Osteoblast (primary cell): Measurements from ENCODE around the gene PUS1. TPM values are rescaled to one million over a fixed set of nuclear protein-coding genes. Genes with fewer than 3 reads are reported as not detected.

Source experiments
- DNase-seq: peaks from one replicate; pipeline ENCODE4 v3.0.0; 2011; ENCODE audit warnings: low spot score, mixed read lengths; ENCODE audit not compliant: insufficient read length; ENCODE audit errors: missing footprints
- H2AFZ ChIP-seq: 2 replicates; pipeline ENCODE4 v1.6.0; 2011; ENCODE audit warnings: mild to moderate bottlenecking, low read length
- H3K27ac ChIP-seq: 2 replicates; pipeline ENCODE4 v1.5.1; 2011; ENCODE audit warnings: mild to moderate bottlenecking, low read depth, low read length, moderate library complexity
- H3K27me3 ChIP-seq: 2 replicates; pipeline ENCODE4 v1.6.0; 2012; ENCODE audit warnings: mild to moderate bottlenecking, control low read depth, inconsistent platforms, low read length, moderate library complexity; ENCODE audit not compliant: insufficient read depth
- H3K36me3 ChIP-seq: 2 replicates; pipeline ENCODE4 v1.5.1; 2011; ENCODE audit warnings: mild to moderate bottlenecking, low read length, control low read depth, moderate library complexity; ENCODE audit not compliant: insufficient read depth
- H3K4me1 ChIP-seq: 2 replicates; pipeline ENCODE4 v1.5.1; 2011; ENCODE audit warnings: mild to moderate bottlenecking, low read length, control low read depth, moderate library complexity; ENCODE audit not compliant: insufficient read depth
- H3K4me2 ChIP-seq: 2 replicates; pipeline ENCODE4 v1.6.0; 2011; ENCODE audit warnings: mild to moderate bottlenecking, low read length; ENCODE audit not compliant: insufficient read depth
- H3K4me3 ChIP-seq: fragments of 200-600 bp; sonication (generic); 3 replicates; pipeline ENCODE4 v1.5.1; 2012; ENCODE audit warnings: mild to moderate bottlenecking, low read length, inconsistent platforms; ENCODE audit not compliant: insufficient read depth
- H3K79me2 ChIP-seq: 2 replicates; pipeline ENCODE4 v1.6.0; 2012; ENCODE audit warnings: mild to moderate bottlenecking, low read length, control low read depth, inconsistent platforms; ENCODE audit not compliant: insufficient read depth
- H3K9me3 ChIP-seq: 2 replicates; pipeline ENCODE4 v1.5.1; 2011; ENCODE audit warnings: low read depth, low read length, control low read depth
- H4K20me1 ChIP-seq: 2 replicates; pipeline ENCODE4 v1.6.0; 2012; ENCODE audit warnings: mild to moderate bottlenecking, low read length, control low read depth; ENCODE audit not compliant: insufficient read depth
- CTCF ChIP-seq: IDR thresholded peaks from 2 replicates; pipeline ENCODE4 v1.5.1; 2011; ENCODE audit warnings: mild to moderate bottlenecking, low read depth, low read length, moderate library complexity; ENCODE audit errors: extremely low read depth
- total RNA-seq: library from RNA; depleted of rRNA; stranded (reverse); fragments of >200 nt; gene quantifications from 2 replicates; pipeline ENCODE4 v1.2.3, GENCODE V29; 2012

Gene PUS1
- total RNA-seq, 1 donor: 7.6 TPM

DNA sequence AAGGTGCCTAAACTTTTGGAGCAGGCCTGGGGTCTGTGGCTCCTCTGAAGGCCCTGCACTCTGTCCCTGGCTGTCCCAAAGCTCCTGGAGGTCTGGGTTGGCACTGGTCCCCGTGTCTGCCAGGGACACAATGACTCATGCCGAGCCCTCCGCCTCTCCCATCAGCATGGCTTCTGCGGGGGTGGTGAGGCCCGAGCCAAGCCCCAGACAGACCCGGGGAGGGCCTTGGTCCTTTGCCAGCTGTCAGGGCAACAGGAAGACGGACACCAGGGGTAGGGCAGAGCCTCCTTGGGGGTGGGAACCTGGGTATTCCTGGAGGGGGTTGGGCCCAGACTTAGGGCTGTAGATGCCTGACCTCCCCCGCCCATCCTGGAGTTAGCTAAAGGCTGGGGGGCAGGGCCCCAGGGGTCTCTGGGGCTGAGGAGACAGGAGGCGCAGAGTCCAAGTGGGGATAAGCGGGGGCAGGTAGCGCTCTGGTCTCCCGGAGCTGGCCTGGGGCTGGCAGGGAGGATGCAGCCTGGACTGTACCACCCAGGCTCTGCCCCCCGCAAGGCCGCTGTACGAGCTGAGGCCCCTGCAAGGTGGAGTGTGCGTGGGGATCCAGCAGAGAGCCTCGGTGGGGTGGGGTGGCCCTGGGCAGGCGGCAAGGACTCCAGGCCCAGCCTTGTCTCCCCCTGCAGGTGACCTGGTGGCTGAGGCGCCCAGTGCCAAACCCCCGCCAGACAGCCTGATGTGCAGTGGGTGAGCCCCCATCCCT, 16.4 kb upstream of the PUS1 start:
- no peak for TF ChIP-seq CTCF
- Histone ChIP-seq H3K4me3 (no peak overlapping the region), H3K4me1 (peaks cover 9% of the 10 kb centered on the region), H3K27me3 (no peaks in the 10 kb centered on the region), H3K36me3 (peaks cover 26% of the 10 kb centered on the region), H4K20me1 (peaks cover 9% of the 10 kb centered on the region), H3K27ac (peak overlapping the region; percentile 23), H3K9me3 (no peaks in the 10 kb centered on the region), H3K4me2 (no peak overlapping the region), H2AFZ (no peak overlapping the region), H3K79me2 (no peaks in the 10 kb centered on the region)
- peak; percentile 100 for DNase-seq

DNA sequence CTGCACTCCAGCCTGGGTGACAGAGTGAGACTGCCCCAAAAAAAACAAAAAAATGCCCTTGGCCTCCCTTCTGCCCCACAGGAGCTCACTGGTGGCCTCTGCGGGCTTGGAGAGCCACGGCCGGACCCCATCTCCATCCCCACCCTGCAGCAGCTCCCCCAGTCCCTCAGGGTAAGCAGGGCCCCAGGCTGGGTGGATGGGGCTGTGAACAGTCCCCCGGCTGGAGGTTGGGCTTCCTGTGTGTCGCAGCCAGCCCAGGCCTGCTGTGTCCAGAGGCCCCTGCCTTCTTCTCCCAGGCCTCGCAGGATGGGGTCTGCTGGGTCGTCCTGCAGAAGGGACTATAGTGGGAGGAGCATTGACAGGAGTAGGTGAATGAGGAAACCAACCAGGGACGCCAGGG, 15.4 kb upstream of the PUS1 start:
- Histone ChIP-seq H3K36me3 (peaks cover 26% of the 10 kb centered on the region), H4K20me1 (peaks cover 9% of the 10 kb centered on the region), H3K27ac (no peak overlapping the region), H2AFZ (no peak overlapping the region), H3K4me2 (no peak overlapping the region), H3K4me3 (no peak overlapping the region), H3K79me2 (no peaks in the 10 kb centered on the region), H3K4me1 (peaks cover 9% of the 10 kb centered on the region), H3K9me3 (no peaks in the 10 kb centered on the region), H3K27me3 (no peaks in the 10 kb centered on the region)
- no peak for TF ChIP-seq CTCF
- peak; percentile 78 for DNase-seq

GRCh38 chr12:131914179-131914702, 14.8 kb upstream of the PUS1 start:
- H3K27ac ChIP-seq: no peak overlapping the region
- peak; percentile 50 for DNase-seq
- H4K20me1 ChIP-seq: peaks cover 9% of the 10 kb centered on the region
- no peak overlapping the region for H3K4me3 ChIP-seq
- no peaks in the 10 kb centered on the region for H3K27me3 ChIP-seq
- peaks cover 26% of the 10 kb centered on the region for H3K36me3 ChIP-seq
- H3K9me3 ChIP-seq: no peaks in the 10 kb centered on the region
- H3K4me1 ChIP-seq: peaks cover 9% of the 10 kb centered on the region
- TF ChIP-seq CTCF: no peak
- H3K79me2 ChIP-seq: no peaks in the 10 kb centered on the region
- H3K4me2 ChIP-seq: no peak overlapping the region
- H2AFZ ChIP-seq: no peak overlapping the region

DNA sequence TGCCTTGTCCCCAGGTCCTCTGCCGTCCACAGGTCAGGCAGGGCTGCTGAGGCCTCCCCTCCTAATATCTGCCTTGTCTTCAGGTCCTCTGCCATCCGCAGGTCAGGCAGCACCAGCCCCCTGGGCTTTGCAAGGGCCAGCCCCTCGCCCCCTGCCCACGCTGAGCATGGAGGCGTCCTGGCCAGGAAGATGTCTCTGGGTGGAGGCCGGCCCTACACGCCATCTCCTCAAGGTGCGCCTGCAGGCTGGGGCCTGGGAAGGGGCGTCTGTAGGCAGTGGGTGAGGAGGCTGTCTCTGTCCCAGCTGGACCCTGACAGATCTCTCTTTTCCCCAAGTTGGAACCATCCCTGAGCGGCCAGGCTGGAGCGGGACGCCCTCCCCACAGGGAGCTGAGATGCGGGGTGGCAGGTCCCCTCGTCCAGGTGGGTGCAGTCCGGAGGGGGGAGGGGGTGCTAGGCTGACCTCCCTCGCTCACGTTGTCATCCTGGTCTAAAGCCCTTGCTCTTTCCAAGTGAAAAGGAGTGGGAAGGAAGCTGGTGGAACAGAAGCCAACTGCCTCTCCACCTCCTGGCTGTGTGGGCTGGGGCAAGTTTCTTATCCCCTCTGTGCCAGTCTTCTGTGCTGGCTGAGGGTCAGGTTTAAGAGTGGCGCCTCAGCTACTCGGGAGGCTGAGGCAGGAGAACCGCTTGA, 13.9 kb upstream of the PUS1 start:
- Histone ChIP-seq H3K9me3 (no peaks in the 10 kb centered on the region), H3K27ac (no peak overlapping the region), H2AFZ (no peak overlapping the region), H3K79me2 (no peaks in the 10 kb centered on the region), H3K4me3 (no peak overlapping the region), H3K27me3 (no peaks in the 10 kb centered on the region), H3K4me1 (peaks cover 9% of the 10 kb centered on the region), H4K20me1 (peaks cover 9% of the 10 kb centered on the region), H3K36me3 (peaks cover 28% of the 10 kb centered on the region), H3K4me2 (no peak overlapping the region)
- no peak for TF ChIP-seq CTCF
- peak; percentile 86 for DNase-seq
